Tibial nerve (tissue), 3 donors: Measurements from ENCODE around the gene MN1.

Experiments used
- POLR2A ChIP-seq, 2 donors: fragments of 450-650 bp; IDR thresholded peaks; one replicate each; pipeline ENCODE4 v1.6.1; 2017; ENCODE audit warnings: antibody characterized with exemption in 2 of 2, mild to moderate bottlenecking in 2 of 2, moderate library complexity in 2 of 2
- TF ChIP-seq, protein P1 (sequence below), 5 experiments: fragments of 200-600 bp in 3 of 5; fragments of 450-650 bp in 2 of 5; sonication (generic) in 3 of 5; IDR thresholded peaks; one replicate each; pipeline ENCODE4 v1.5.1; 2016 to 2019; ENCODE audit warnings: antibody characterized with exemption in 5 of 5, mild to moderate bottlenecking in 3 of 5, moderate library complexity in 2 of 5

DNA sequence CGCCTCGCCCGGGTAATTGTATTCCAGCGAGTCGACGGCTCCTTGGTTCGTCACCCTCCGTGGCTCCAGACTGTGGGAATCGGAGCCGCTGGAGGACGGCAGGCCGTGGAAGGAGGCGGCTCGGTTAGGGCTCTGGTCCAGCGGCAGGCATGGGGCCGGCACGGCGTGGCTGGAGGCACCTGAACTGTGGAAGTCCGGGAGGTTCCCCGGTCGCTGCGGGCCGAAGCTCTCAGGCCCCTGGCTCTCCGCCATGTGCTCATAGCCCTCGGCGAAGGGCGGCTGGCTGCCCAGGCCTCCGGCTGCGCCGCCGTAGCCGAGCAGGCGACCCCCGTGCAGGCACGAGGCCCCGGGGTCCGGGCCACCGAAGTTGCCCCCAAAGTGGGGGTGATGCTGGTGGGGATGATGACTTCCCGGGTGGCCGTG, 1.7 kb downstream of the MN1 start:
- TF ChIP-seq, protein P1, sequence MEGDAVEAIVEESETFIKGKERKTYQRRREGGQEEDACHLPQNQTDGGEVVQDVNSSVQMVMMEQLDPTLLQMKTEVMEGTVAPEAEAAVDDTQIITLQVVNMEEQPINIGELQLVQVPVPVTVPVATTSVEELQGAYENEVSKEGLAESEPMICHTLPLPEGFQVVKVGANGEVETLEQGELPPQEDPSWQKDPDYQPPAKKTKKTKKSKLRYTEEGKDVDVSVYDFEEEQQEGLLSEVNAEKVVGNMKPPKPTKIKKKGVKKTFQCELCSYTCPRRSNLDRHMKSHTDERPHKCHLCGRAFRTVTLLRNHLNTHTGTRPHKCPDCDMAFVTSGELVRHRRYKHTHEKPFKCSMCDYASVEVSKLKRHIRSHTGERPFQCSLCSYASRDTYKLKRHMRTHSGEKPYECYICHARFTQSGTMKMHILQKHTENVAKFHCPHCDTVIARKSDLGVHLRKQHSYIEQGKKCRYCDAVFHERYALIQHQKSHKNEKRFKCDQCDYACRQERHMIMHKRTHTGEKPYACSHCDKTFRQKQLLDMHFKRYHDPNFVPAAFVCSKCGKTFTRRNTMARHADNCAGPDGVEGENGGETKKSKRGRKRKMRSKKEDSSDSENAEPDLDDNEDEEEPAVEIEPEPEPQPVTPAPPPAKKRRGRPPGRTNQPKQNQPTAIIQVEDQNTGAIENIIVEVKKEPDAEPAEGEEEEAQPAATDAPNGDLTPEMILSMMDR (IDR thresholded peaks at IDR 0.05) = no peak
- TF ChIP-seq POLR2A (IDR thresholded peaks at IDR 0.05) = no peak
